ENCODE measurements around the gene TCAIM. TPM values are rescaled to one million over a fixed set of nuclear protein-coding genes. Genes with fewer than 3 reads are reported as not detected.

Gene TCAIM
- total and polyA plus RNA-seq, 9 of the 15 experiments (the other 6 are each of a cell fraction or from before 2014, with no cell fraction given), result 19.7 to 53.3 (median 36.9) TPM

DNA sequence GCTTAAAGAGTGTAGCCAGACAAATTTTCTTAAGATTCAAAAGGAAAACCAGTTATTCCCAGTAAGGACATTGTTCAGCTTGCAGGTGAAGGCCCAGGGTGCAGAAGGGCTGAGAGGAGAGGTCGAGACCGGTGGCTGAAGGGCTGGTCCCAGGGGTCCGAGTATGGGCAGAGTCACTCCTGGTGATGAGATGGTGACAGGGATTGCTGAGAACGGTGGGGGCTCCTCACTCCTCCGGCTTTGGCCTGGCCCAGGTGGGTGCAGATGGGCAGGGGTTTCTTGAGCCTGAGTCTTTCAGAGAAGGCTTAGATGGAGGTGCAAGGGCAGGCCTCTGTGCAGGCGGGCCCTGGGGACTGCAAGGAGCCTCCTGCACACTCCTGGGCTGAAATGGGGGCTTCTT is 82.7 kb downstream of the TCAIM start:
- WGBS (ENCODE audit: insufficient coverage, low coverage, missing lambda C conversion rate), result 71% methylated on average over 6 of the region's 6 CpGs
- Histone ChIP-seq H3K9ac (ENCODE audit: insufficient read depth in 1 of 2, low read depth in 2 of 2, low read length in 2 of 2) (peak overlapping the region in 1 of 2 experiments; percentile 38; a peak in 1 of 4 replicates), H3K4me2 (ENCODE audit: insufficient read depth, low read length) (no peak overlapping the region), H3K4me3 (no peak overlapping the region), H3K4me1 (replicated peaks in 1 of 2; ENCODE audit: control insufficient read depth in 2 of 2, insufficient read depth in 2 of 2, low read length in 2 of 2) (peaks cover 0 to 26% of the 10 kb centered on the region in 2 experiments; a peak in 3 of 5 replicates), H3K9me1 (ENCODE audit: control insufficient read depth, insufficient read depth, low read length) (peaks cover 9% of the 10 kb centered on the region), H3K27ac (ENCODE audit: extremely low read depth, low read depth, low read length) (no peak overlapping the region), H3K27me3 (ENCODE audit: control insufficient read depth in 2 of 2, insufficient read depth in 2 of 2, low read length in 2 of 2) (no peaks in the 10 kb centered on the region), H2AFZ (ENCODE audit: low read depth, low read length) (no peak overlapping the region), H4K20me1 (replicated peaks; ENCODE audit: control insufficient read depth, insufficient read depth, low read length) (no peaks in the 10 kb centered on the region), H3K36me3 (ENCODE audit: control insufficient read depth, insufficient read depth, low read length) (peaks cover 5% of the 10 kb centered on the region; the same call in 1 of the 3 replicates), H3K79me2 (ENCODE audit: control insufficient read depth, insufficient read depth, low read length) (no peaks in the 10 kb centered on the region), H3K9me3 (replicated peaks; ENCODE audit: control insufficient read depth, insufficient read depth, low read depth, low read length) (no peaks in the 10 kb centered on the region)
- FAIRE-seq, result no peak
- ATAC-seq, result no peak
- in situ Hi-C loops (cut with MboI), result no loop called here
- ChIA-PET POLR2A (interaction anchor here (0.8 to 1.7 kb wide), 3 partner anchors 8 to 14 kb away, joined by 3 to 9 read pairs (median 5); no protein-coding TSS in a partner anchor), CTCF (ENCODE audit: low intra/inter-chr PET ratio) (no interaction called here)
- intact Hi-C loops (cut with micrococcal nuclease), result no loop called here
- no peak for DNase-seq (ENCODE audit: extremely low read depth in 1 of 4, low spot score in 3 of 4)
- no TSS peak for BruUV-seq (replicated peaks)
- TF ChIP-seq ZFP30 (CRISPR knock-in tag; IDR thresholded peaks at IDR 0.05; ENCODE audit: borderline replicate concordance), result no peak
- TF ChIP-seq ZNF324 (CRISPR knock-in tag; IDR thresholded peaks at IDR 0.05), result no peak
- TF ChIP-seq, protein P1, sequence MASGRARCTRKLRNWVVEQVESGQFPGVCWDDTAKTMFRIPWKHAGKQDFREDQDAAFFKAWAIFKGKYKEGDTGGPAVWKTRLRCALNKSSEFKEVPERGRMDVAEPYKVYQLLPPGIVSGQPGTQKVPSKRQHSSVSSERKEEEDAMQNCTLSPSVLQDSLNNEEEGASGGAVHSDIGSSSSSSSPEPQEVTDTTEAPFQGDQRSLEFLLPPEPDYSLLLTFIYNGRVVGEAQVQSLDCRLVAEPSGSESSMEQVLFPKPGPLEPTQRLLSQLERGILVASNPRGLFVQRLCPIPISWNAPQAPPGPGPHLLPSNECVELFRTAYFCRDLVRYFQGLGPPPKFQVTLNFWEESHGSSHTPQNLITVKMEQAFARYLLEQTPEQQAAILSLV (tag; IDR thresholded peaks at IDR 0.05), result no peak
- TF ChIP-seq, protein P2, sequence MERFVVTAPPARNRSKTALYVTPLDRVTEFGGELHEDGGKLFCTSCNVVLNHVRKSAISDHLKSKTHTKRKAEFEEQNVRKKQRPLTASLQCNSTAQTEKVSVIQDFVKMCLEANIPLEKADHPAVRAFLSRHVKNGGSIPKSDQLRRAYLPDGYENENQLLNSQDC (CRISPR knock-in tag; IDR thresholded peaks at IDR 0.05), result no peak
- no peak for TF ChIP-seq TRIM28 (IDR thresholded peaks at IDR 0.05)
- TF ChIP-seq, protein P3, sequence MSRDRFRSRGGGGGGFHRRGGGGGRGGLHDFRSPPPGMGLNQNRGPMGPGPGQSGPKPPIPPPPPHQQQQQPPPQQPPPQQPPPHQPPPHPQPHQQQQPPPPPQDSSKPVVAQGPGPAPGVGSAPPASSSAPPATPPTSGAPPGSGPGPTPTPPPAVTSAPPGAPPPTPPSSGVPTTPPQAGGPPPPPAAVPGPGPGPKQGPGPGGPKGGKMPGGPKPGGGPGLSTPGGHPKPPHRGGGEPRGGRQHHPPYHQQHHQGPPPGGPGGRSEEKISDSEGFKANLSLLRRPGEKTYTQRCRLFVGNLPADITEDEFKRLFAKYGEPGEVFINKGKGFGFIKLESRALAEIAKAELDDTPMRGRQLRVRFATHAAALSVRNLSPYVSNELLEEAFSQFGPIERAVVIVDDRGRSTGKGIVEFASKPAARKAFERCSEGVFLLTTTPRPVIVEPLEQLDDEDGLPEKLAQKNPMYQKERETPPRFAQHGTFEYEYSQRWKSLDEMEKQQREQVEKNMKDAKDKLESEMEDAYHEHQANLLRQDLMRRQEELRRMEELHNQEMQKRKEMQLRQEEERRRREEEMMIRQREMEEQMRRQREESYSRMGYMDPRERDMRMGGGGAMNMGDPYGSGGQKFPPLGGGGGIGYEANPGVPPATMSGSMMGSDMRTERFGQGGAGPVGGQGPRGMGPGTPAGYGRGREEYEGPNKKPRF (IDR thresholded peaks at IDR 0.05; ENCODE audit: low read depth, low read length), result no peak
- no peak for TF ChIP-seq ZNF507 (tag; conservative IDR thresholded peaks at IDR 0.05)
- TF ChIP-seq DPF2 (IDR thresholded peaks at IDR 0.05), result no peak
- TF ChIP-seq L3MBTL2 (IDR thresholded peaks at IDR 0.05), result no peak
- TF ChIP-seq, protein P4, sequence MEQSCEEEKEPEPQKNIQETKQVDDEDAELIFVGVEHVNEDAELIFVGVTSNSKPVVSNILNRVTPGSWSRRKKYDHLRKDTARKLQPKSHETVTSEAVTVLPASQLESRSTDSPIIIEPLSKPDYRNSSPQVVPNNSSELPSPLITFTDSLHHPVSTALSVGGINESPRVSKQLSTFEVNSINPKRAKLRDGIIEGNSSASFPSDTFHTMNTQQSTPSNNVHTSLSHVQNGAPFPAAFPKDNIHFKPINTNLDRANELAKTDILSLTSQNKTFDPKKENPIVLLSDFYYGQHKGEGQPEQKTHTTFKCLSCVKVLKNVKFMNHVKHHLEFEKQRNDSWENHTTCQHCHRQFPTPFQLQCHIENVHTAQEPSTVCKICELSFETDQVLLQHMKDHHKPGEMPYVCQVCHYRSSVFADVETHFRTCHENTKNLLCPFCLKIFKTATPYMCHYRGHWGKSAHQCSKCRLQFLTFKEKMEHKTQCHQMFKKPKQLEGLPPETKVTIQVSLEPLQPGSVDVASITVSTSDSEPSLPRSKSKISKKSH (CRISPR knock-in tag; IDR thresholded peaks at IDR 0.05), result no peak
- no peak for TF ChIP-seq ILK (tag; IDR thresholded peaks at IDR 0.05; ENCODE audit: borderline replicate concordance, low read depth)
- TF ChIP-seq PYGO2 (tag; IDR thresholded peaks at IDR 0.05), result no peak
- TF ChIP-seq CEBPB (tag; IDR thresholded peaks at IDR 0.05), result no peak
- TF ChIP-seq, protein P5, sequence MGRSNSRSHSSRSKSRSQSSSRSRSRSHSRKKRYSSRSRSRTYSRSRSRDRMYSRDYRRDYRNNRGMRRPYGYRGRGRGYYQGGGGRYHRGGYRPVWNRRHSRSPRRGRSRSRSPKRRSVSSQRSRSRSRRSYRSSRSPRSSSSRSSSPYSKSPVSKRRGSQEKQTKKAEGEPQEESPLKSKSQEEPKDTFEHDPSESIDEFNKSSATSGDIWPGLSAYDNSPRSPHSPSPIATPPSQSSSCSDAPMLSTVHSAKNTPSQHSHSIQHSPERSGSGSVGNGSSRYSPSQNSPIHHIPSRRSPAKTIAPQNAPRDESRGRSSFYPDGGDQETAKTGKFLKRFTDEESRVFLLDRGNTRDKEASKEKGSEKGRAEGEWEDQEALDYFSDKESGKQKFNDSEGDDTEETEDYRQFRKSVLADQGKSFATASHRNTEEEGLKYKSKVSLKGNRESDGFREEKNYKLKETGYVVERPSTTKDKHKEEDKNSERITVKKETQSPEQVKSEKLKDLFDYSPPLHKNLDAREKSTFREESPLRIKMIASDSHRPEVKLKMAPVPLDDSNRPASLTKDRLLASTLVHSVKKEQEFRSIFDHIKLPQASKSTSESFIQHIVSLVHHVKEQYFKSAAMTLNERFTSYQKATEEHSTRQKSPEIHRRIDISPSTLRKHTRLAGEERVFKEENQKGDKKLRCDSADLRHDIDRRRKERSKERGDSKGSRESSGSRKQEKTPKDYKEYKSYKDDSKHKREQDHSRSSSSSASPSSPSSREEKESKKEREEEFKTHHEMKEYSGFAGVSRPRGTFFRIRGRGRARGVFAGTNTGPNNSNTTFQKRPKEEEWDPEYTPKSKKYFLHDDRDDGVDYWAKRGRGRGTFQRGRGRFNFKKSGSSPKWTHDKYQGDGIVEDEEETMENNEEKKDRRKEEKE (IDR thresholded peaks at IDR 0.05; ENCODE audit: borderline replicate concordance in 1 of 2, control insufficient read depth in 1 of 2, low read depth in 2 of 2, low read length in 1 of 2), result no peak
- TF ChIP-seq NFYB (IDR thresholded peaks at IDR 0.05; ENCODE audit: extremely low read depth, insufficient read length), result no peak

All from K562 (cell line).